ENCODE results near the gene DNAJC5G.

DNA sequence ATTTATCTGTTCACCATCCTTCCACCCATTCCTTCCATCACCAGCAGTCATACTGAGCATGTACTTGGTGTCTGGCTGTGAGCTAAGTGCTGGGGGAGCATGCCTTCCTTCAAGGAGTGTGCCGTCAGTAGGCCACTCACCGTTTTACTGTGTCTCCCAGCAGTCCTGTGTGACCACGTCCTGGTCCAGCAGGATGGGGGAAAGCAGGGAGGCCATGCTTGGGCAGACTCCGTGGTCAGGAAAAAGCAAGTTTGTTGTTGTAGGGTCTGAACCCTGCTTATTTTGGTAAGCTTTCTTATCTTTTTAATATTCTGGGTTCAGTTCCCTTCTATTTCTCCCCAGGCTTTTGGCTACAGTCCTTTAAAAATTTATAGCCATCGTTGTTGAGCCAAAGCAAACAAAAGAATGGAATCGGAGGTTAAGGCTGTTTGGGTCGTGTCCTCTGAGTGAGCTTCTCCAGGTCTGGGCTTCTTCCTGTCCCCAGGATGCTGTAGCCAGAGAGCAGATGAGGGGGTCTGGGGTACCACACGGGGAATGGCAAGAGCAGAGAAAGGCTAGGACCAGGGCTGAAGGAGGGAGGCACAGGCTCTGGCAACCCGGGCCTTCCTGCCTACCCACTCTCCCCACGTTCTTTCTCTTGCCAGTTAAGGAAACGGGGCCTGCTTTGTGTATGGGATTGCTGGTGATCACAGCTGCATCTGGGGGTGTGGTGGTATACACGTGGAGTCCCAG, 25.9 kb upstream of the DNAJC5G start:
- TF ChIP-seq POLR2AphosphoS5 (IDR thresholded peaks at IDR 0.05) (no peak), EP300 (IDR thresholded peaks at IDR 0.05; ENCODE audit: low read depth) (no peak), POLR2A (IDR thresholded peaks at IDR 0.05) (no peak)
- TF ChIP-seq, protein P1, sequence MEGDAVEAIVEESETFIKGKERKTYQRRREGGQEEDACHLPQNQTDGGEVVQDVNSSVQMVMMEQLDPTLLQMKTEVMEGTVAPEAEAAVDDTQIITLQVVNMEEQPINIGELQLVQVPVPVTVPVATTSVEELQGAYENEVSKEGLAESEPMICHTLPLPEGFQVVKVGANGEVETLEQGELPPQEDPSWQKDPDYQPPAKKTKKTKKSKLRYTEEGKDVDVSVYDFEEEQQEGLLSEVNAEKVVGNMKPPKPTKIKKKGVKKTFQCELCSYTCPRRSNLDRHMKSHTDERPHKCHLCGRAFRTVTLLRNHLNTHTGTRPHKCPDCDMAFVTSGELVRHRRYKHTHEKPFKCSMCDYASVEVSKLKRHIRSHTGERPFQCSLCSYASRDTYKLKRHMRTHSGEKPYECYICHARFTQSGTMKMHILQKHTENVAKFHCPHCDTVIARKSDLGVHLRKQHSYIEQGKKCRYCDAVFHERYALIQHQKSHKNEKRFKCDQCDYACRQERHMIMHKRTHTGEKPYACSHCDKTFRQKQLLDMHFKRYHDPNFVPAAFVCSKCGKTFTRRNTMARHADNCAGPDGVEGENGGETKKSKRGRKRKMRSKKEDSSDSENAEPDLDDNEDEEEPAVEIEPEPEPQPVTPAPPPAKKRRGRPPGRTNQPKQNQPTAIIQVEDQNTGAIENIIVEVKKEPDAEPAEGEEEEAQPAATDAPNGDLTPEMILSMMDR (IDR thresholded peaks at IDR 0.05), result no peak
